Stimulated activated CD4-positive, alpha-beta T cell treated with anti-CD3 and anti-CD28 coated beads, Interleukin-15, amount 100 ng/mL, for 48 hours (primary cell): ENCODE measurements around the gene AGAP3.

Experiments used
- DNase-seq, 2 donors: peaks; one replicate each; pipeline ENCODE4 v3.0.0-alpha.2; 2020; ENCODE audit warnings: low read depth in 2 of 2

The AGAP3 gene

DNA sequence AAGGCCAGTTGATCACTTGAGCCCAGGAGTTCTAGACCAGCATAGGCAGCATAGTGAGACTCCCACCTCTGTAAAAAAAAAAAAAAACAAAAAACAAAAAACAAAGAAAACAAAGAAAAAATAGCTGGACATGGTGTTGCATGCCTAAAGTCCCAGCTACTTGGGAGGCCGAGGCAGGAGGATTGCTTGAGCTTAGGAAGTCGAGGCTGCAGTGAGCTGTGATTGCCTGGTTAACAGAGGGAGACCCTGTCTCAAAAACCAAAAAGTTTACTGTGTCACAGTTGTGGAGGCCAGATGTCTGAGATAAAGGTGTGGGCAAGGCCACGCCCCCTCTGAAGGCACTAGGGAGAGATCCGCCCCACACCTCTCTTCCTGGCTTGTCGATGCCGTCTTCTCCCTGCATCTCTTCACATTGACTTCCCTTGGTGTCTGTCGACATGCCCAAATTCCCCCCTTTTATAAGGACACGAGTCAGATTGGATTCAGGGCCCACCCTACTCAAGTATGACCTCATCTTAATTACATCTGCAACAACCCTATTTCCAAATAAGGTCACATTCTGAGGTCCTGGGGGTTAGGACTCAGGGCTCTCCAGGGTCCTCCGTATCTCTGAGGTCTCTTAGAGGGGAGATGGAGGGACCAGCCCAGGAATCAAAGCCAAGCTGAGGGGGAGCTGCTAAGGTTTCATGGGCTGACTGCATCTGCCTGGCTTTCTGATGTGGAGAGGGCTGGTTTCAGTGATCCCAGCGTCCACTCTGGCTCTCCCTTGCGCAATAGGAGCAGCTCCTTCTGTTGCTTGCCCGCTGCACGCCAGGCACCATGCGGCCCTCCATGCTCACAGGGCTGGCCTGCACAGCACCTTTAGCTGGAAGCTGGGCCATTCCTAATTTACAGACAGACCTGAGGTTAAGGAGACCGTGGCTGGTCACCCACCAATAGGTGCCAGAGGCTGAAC, 23.1 kb downstream of the AGAP3 start:
- no peak for DNase-seq

DNA sequence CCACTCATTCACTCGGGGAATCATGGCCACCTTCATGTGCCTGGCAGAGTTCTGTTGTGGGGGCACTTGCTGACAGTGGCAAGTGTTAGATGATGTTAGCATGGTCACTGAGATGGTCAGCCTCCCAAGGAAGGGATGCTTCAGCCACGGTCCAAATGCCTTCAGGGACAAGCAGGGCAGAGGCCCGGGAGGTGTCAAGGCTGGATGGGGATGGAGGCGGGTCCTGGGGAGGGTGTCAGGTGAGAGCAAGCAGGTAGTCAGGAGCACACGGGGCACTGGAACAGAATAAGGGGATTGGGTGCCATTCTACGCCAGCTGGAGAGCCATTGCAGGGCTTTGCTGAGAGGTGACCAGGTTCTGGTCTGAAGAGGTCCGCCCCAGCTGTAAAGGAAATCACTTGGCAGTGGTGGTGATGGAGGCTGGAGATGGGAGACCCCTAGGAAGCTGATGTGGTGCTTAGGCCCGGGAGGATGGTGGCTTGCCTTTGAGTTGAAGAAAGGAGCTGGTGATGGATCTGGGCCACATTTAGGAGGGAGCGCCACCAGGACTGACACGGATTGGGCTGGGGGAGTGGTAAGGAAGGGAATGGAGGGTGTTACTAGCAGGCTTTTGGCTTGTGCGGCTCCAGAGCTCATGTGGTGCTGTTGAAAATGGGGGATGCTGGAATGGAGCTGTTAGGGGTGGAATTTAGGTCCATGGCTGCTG, 24.1 kb downstream of the AGAP3 start:
- no peak for DNase-seq

DNA sequence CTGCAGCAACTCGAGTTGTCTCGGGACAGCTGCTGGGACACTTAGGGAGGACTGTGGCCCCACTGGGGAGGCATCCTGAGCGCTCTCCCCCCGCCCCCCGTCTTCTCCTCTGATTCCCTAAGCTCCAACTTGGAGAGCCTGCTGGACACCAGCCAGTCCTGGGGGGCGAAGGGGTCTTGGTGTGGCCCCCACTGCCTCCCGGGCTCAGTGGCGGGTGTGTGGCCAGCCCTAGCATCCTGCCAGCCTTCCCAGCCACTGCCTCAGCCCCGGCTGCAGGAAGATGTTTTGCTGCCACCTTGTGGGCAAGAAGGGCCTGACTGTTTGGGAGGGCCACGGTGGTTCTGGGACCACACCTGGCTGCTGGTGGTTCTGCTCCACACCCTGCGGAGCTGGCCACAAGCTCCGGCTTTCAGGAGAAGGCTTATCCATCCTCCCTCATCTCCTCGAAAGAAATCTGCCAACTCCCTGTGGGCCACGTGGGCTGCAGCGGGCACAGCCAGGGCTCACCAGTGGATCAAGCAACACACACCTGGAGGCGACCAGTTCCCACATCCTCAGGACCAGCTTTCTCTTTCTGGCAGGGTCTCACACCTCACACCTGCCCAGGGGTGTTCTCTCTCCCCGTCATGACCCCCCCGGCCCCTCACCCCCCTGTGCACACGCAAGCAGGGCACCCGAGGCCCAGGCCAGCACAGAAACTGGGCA, 24.8 kb downstream of the AGAP3 start:
- peak; percentile 43 to 67 for DNase-seq

DNA sequence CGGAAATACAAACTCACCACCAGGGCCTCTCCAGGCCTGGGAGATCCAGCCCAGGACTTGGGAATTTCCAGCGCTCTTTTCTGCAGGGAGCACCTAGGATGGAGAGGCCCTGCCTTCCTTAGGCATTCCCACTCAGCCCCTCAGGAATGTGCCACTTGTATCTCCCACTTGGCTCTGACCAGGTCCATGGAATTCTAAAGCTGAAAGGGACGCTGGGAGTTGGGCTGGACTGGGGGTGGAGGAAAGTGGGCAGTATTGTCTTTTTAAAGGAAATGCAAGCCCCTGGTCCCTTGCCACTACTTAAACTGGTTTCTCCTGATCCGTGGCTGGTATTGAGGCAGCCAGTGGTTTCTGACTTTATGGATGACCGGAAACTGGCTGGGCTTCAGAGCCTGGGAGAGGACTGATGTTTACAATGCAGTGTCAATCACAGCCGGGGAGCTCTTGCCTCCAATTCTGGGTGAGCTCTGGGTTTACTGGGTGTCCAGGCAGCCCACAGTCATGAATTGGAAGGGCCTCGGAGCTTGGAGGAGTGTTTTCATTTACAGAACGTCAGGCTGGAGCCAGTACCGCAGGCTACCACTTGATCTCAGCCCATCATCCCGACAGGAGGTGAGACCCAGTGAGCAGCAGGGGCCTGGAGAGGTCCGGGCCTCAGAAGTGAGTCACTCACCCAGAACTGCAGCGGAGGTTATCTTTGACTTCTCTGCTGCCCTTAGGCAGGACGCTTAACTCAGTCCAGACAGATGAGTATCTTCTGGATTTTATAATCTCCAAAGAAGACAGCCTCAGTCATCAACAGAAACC, 27.3 kb downstream of the AGAP3 start:
- no peak for DNase-seq

- no peak for DNase-seq
Measured at GRCh38 chr7:151114151-151115090, 28.1 kb downstream of the AGAP3 start.

- peak in 1 of 2 donors; percentile 25 for DNase-seq
Measured at GRCh38 chr7:151115121-151115835, 29.0 kb downstream of the AGAP3 start.

GRCh38 chr7:151115836-151116418, 29.7 kb downstream of the AGAP3 start:
- DNase-seq = no peak

DNA sequence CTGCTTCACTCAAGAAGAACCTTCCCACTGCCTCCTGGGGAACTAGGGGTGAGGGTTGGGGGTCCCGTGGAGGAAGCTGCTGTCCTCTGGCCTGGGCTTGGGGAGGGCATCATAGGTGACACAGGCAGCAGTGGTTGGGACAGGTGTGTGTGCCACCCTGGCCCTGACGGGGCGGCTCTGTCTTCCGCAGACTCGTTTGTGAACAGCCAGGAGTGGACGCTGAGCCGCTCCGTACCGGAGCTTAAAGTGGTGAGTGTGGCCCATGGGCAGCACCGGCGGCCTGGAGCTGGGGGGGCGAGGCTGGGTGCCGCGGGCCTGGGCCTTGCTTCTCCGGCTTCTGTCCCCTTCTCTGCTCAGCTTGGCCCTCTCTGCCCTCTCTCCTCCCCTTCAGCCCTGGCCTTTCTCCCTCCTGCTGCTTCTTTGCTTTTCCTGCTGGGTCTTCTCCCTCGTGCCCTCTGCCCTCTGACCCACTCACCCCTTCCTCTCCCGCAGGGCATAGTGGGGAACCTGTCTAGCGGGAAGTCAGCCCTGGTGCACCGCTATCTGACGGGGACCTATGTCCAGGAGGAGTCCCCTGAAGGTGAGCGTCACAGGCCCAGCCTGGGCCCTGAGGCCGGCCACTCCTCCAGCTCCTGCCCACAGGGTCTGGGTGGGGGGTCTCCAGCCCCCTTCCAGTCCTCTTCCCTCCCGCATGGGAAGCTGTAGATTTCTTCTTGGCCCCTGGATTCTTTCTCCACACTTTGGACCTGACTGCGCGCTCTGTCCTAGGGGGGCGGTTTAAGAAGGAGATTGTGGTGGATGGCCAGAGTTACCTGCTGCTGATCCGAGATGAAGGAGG, 30.5 kb downstream of the AGAP3 start:
- no peak for DNase-seq

DNA sequence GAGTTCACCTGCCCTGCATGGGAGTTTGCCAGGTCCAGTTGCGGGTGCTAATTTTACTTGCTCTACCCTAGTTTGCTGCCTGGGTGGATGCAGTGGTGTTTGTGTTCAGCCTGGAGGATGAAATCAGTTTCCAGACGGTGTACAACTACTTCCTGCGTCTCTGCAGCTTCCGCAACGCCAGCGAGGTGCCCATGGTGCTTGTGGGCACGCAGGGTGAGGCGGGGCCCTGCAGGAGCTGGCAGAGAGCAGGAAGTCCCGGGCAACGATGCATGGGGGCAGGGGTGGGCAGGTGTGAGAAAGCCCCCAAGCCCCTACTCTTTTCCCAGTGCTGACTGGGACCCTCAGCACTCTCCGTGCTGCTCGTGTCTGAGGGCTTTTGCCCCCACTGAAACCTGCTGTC, 31.3 kb downstream of the AGAP3 start:
- no peak for DNase-seq

- no peak for DNase-seq
Measured at GRCh38 chr7:151118108-151119054, 32.1 kb downstream of the AGAP3 start.

DNA sequence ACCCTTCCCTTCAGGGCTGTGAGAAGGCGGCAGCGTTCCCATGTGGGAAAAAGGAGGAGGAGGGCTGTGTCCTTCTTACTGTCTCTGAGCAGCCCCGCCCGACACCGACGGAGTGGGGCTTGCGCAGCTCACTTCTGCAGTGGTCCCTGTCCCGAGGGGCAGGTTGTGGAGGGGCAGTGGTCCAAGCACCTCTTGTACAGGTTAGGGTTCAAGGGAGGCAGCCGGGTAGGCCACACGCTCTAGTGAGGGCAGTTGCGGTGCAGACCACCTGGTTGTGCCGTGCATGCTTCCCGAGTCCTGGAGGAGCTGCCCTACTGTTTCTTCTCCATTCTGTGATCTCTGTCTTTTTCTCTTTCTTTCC, 32.8 kb downstream of the AGAP3 start:
- no peak for DNase-seq

DNA sequence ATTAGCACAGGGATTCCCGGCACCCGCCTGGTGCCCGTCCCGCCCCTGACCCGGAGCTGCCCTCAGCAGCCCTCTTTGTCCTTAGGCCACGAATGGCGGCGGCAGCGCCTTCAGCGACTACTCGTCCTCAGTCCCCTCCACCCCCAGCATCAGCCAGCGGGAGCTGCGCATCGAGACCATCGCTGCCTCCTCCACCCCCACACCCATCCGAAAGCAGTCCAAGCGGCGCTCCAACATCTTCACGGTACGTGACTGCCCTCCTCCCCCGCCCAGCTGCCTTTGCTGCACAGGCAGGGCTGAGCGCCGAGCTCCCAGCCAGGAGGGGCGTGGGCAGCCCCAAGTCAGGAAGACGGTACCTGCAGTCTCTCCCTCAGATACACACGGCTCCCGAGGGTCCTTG, 33.6 kb downstream of the AGAP3 start:
- no peak for DNase-seq

- no peak for DNase-seq
Measured at GRCh38 chr7:151120896-151121295, 34.6 kb downstream of the AGAP3 start.

GRCh38 chr7:151121380-151122170, 35.3 kb downstream of the AGAP3 start:
- no peak for DNase-seq

DNA sequence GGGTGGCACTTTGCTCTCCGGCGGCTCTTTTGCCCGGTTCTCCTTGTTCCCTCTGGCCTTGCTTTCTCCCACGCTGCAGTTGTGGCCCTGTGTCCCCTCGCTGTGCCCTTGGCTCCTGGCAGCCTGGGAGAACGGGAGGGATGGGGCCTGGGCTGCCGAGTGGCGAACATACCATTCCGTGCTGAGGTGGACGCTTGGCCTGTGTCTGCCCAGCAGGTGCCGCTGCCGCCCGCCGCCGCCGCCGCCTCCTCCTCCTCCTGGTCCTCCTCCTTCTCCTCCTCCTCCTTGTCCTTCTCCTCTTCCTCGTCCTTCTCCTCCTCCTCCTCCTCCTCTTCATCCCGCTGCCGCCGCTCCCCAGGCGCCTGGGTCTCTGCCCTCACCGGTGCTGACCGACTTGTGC, 36.0 kb downstream of the AGAP3 start:
- no peak for DNase-seq

DNA sequence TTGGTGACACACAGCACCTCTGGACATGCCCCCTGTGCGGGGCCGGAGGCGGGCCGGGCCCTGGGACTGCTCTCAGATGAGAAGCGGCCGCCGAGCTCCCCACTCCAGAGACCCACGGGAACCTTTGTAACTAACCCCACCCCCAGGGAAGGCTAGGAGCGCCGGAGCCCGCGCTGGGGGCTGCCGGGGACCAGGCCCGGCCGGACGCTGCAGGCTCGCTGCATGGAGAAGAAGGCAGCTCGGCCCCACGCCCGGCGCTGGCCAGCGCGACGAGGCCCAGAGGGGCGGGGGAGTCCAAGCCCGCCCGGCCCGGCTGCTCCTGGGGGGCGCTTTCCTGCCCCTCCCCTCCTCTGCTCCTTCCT, 36.5 kb downstream of the AGAP3 start:
- no peak for DNase-seq
